Cardiac septum (tissue), 1 donor: ENCODE measurements around the gene ELL3. TPM values are rescaled to one million over a fixed set of nuclear protein-coding genes. Genes with fewer than 3 reads are reported as not detected.
A peak's percentile ranks its signal among the peaks of the same experiment; 100 is the strongest.
"Not testable (repeated sequence)": the region's sequence is repeated elsewhere in the genome, so short reads cannot be mapped to it uniquely, and the experiment has no call there.

Experiments used
- DNase-seq: peaks from one replicate; pipeline ENCODE4 v3.0.0-alpha.2; 2020; ENCODE audit warnings: low spot score
- intact Hi-C: fragments of 100-400 bp; cut with DNase I; formaldehyde crosslinking; loops from one replicate; pipeline ENCODE4 v1.14.0; 2022
- microRNA-seq: library from miRNA; unstranded; fragments of <30 nt; microRNA quantifications from one replicate; pipeline ENCODE4 v1.2.0, GENCODE V29; 2020
- total RNA-seq: library from RNA; stranded (reverse); fragmentation: NEBNext Ultra II Directional; extraction: Animal tissue kit (Norgen Biotek cat#: 25700); gene quantifications from one replicate; pipeline ENCODE4 v1.2.1, GENCODE V29; 2021
- donor health status: DM: no; HTN: no; CAD: no.

Gene ELL3
- total RNA-seq, 1 donor from 2014 or later = 2.2 TPM

GRCh38 chr15:43746245-43746902, 30.4 kb downstream of the ELL3 start, which contains the start of gene PDIA3:
TSS of gene PDIA3 (plus strand) at chr15:43746438. CDS start at chr15:43746540, 102 bp downstream.
- intact Hi-C loops = not testable (repeated sequence)
- DNase-seq = peak; percentile 98

- intact Hi-C loops = no loop called here
- DNase-seq = no peak
Measured at GRCh38 chr15:43735416-43735815, 41.4 kb downstream of the ELL3 start.

DNA sequence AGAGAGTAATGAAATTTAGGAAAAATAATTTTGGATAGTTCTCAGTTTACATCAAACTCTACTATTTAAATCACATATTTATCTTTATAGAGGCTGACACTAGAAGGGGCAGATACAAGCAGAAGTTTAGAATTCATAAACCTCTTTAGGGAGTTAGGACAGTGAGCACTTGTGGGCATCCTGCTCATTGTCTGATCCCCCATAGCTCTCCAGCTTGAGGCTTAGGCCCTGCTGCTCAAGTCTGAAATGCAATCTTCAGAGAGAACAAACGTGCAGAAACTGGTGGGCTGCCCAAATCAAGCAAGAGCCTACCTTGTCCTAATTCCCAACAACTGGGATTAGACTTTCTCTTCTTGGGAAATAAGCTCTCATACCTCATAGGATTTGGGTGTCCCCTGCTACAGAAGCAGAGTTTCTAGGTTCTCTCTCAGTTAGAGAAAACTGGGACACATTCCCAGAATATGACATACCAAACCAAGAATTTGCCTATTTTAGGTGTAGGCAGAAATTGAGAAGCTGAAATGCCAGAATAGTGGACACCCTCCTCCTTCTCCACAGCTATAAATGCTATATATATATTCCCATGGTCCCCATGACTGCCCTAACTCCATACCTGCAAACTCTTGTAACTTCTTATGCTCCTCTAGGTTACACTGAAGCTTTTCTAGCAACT, 48.6 kb downstream of the ELL3 start:
- intact Hi-C loops, DNase-seq: not testable (repeated sequence)

GRCh38 chr15:43726306-43726705, 50.5 kb downstream of the ELL3 start:
- intact Hi-C loops, DNase-seq: not testable (repeated sequence)

DNA sequence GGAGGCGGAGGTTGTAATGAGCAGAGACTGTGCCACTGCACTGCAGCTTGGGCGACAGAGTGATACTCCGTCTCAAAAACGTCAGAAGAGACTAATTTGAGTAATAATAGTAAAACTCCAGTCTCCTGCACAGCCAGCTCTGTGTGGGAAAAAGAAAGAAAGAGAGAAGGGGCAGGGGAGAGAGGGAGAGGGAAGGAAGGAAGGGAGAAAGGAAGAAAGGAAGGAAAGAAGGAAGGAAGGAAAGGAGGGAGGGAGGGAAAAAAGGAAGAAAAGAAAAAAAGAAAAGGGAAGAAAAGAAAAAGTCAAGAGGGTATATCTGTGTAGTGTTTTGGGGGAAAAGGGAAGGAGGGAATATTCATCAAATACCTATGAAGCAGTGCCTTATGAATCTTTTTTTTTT, 53.6 kb downstream of the ELL3 start:
- DNase-seq = no peak
- intact Hi-C loops = no loop called here

Small RNA genes lying within 50 kb of the gene (microRNA-seq; reads per million reads assigned to microRNA genes)
- not detected for gene MIR1282

Other genes with a start within 250 kb of the ELL3 start
- gene PPIP5K1, start 186.8 kb downstream of the ELL3 start, total RNA-seq = 42.1 TPM
- gene CKMT1B, start 182.9 kb downstream of the ELL3 start, total RNA-seq = not detected
- gene STRC, start 158.2 kb downstream of the ELL3 start, total RNA-seq = 0.24 TPM
- gene CATSPER2, start 128.1 kb downstream of the ELL3 start, total RNA-seq = 3.0 TPM
- gene CKMT1A, start 83.1 kb downstream of the ELL3 start, total RNA-seq = 0.32 TPM
- gene PDIA3, start 30.5 kb downstream of the ELL3 start, total RNA-seq = 176 TPM
- 943 TPM for gene SERF2, start 15.4 kb upstream of the ELL3 start, total RNA-seq
- gene SERINC4, start 23.3 kb upstream of the ELL3 start, total RNA-seq = 0.43 TPM
- 11.7 TPM for gene HYPK, start 23.6 kb upstream of the ELL3 start, total RNA-seq
- 19.8 TPM for gene MFAP1, start 47.7 kb upstream of the ELL3 start, total RNA-seq
- 0.97 TPM for gene WDR76, start 50.0 kb upstream of the ELL3 start, total RNA-seq